Diencephalon (tissue), 1 donor: ENCODE data around the gene ZBTB37. TPM values are rescaled to one million over a fixed set of nuclear protein-coding genes. Genes with fewer than 3 reads are reported as not detected.

ENCODE experiments used
- small RNA-seq: library from RNA; depleted of rRNA; stranded (forward); fragments of <200 nt; gene quantifications from one replicate; pipeline ENCODE3, GENCODE V24; 2014
- total RNA-seq: library from RNA; depleted of rRNA; stranded (reverse); fragments of >200 nt; gene quantifications from one replicate; pipeline ENCODE4 v1.2.3, GENCODE V29; 2014

Gene ZBTB37
- 39.2 TPM for total RNA-seq

GRCh38 chr1:173868266-173869020, at the start of gene ZBTB37:
Gene ZBTB37 (plus strand): TSS chr1:173868380. CDS start chr1:173870226, 1,846 bp downstream.

GRCh38 chr1:173824315-173825081, 43.7 kb upstream of the ZBTB37 start, which contains the start of the genes CENPL and DARS2:
Gene CENPL (minus strand): TSS chr1:173824883. CDS start chr1:173811299, 13,584 bp downstream.
Gene DARS2 (plus strand): TSS chr1:173824673. CDS start chr1:173825230, 557 bp downstream.

GRCh38 chr1:173867753-173868265, 371 bp upstream of the ZBTB37 start, which contains the start of gene GAS5:
Gene GAS5 (minus strand): TSS chr1:173867989.

GRCh38 chr1:173917149-173917548, 49.0 kb downstream of the ZBTB37 start, which contains the start of gene SERPINC1:
Gene SERPINC1 (minus strand): TSS chr1:173917327. CDS start chr1:173917259, 68 bp downstream.

Small RNA genes within 50 kb of the gene (small RNA-seq; reads per million reads assigned to genes)
- 0.08 reads per million for gene RNA5SP67

Other genes with a start within 250 kb of the ZBTB37 start
- not detected for gene TEX50, start 233.0 kb upstream of the ZBTB37 start, total RNA-seq
- 20.3 TPM for gene ANKRD45, start 198.5 kb upstream of the ZBTB37 start, total RNA-seq
- gene KLHL20, start 153.4 kb upstream of the ZBTB37 start, total RNA-seq = 30.9 TPM
- 19.8 TPM for gene DARS2, start 43.7 kb upstream of the ZBTB37 start, total RNA-seq
- gene CENPL, start 43.5 kb upstream of the ZBTB37 start, total RNA-seq = 16.8 TPM
- gene GAS5, start 391 bp upstream of the ZBTB37 start, total RNA-seq = 398 TPM
- not detected for gene SERPINC1, start 48.9 kb downstream of the ZBTB37 start, total RNA-seq
- gene RC3H1, start 154.0 kb downstream of the ZBTB37 start, total RNA-seq = 33.4 TPM